ENCODE results near the gene CCDC138. TPM values are rescaled to one million over a fixed set of nuclear protein-coding genes. Genes with fewer than 3 reads are reported as not detected.

CCDC138 gene
- total RNA-seq, 4 donors from 2014 or later, result 1.5 to 2.7 (median 2.1) TPM

- TF ChIP-seq CTCF (IDR thresholded peaks at IDR 0.05) (no peak), POLR2AphosphoS5 (IDR thresholded peaks at IDR 0.05) (no peak), POLR2A (IDR thresholded peaks at IDR 0.05) (no peak), EP300 (IDR thresholded peaks at IDR 0.05) (no peak)
- ATAC-seq, result no peak
- no peaks in the 10 kb centered on the region for H3K27me3 ChIP-seq
- H3K36me3 ChIP-seq, result no peaks in the 10 kb centered on the region
- WGBS, 2 donors (ENCODE audit: low coverage in 1 of 2), result 84 to 88% methylated on average over 5 to 11 of the region's 15 CpGs
- no peaks in the 10 kb centered on the region for H3K9me3 ChIP-seq
- no peak overlapping the region for H3K27ac ChIP-seq
- peaks cover 0 to 27% (median 5%) of the 10 kb centered on the region in 3 donors for H3K4me1 ChIP-seq
- no peak overlapping the region for H3K4me3 ChIP-seq
Measured at GRCh38 chr2:108918156-108918874, 131.7 kb downstream of the CCDC138 start.

GRCh38 chr2:108918941-108919341 lies 132.4 kb downstream of the CCDC138 start:
- no peaks in the 10 kb centered on the region for H3K27me3 ChIP-seq
- peaks cover 0 to 34% (median 5%) of the 10 kb centered on the region in 3 donors for H3K4me1 ChIP-seq
- TF ChIP-seq POLR2AphosphoS5 (IDR thresholded peaks at IDR 0.05) (no peak), POLR2A (IDR thresholded peaks at IDR 0.05) (no peak), EP300 (IDR thresholded peaks at IDR 0.05) (no peak), CTCF (IDR thresholded peaks at IDR 0.05) (no peak)
- no peaks in the 10 kb centered on the region for H3K36me3 ChIP-seq
- no peak for ATAC-seq
- no peak overlapping the region for H3K4me3 ChIP-seq
- H3K27ac ChIP-seq, result no peak overlapping the region
- H3K9me3 ChIP-seq, result no peaks in the 10 kb centered on the region
- 88 to 89% methylated on average over 1 to 7 of the region's 14 CpGs for WGBS, 2 donors (ENCODE audit: low coverage in 1 of 2)

GRCh38 chr2:108919571-108920373 lies 133.2 kb downstream of the CCDC138 start:
- Histone ChIP-seq H3K36me3 (no peaks in the 10 kb centered on the region), H3K27me3 (no peaks in the 10 kb centered on the region), H3K4me3 (no peak overlapping the region), H3K4me1 (peaks cover 0 to 42% (median 5%) of the 10 kb centered on the region in 3 donors), H3K27ac (no peak overlapping the region), H3K9me3 (no peaks in the 10 kb centered on the region)
- no peak for TF ChIP-seq POLR2AphosphoS5 (IDR thresholded peaks at IDR 0.05)
- no peak for TF ChIP-seq POLR2A (IDR thresholded peaks at IDR 0.05)
- no peak for TF ChIP-seq EP300 (IDR thresholded peaks at IDR 0.05)
- TF ChIP-seq CTCF (IDR thresholded peaks at IDR 0.05), result no peak
- 75 to 97% methylated on average over 7 of the region's 19 CpGs for WGBS, 2 donors (ENCODE audit: low coverage in 1 of 2)
- no peak for ATAC-seq

- no peaks in the 10 kb centered on the region for H3K27me3 ChIP-seq
- no peak for ATAC-seq
- no peaks in the 10 kb centered on the region for H3K9me3 ChIP-seq
- no peak overlapping the region for H3K27ac ChIP-seq
- H3K36me3 ChIP-seq, result no peaks in the 10 kb centered on the region
- peaks cover 0 to 44% (median 5%) of the 10 kb centered on the region in 3 donors for H3K4me1 ChIP-seq
- H3K4me3 ChIP-seq, result no peak overlapping the region
- TF ChIP-seq CTCF (IDR thresholded peaks at IDR 0.05), result no peak
- TF ChIP-seq POLR2AphosphoS5 (IDR thresholded peaks at IDR 0.05), result no peak
- TF ChIP-seq POLR2A (IDR thresholded peaks at IDR 0.05), result no peak
- no peak for TF ChIP-seq EP300 (IDR thresholded peaks at IDR 0.05)
- 74 to 80% methylated on average over 1 to 2 of the region's 7 CpGs for WGBS, 2 donors (ENCODE audit: low coverage in 1 of 2)
Measured at GRCh38 chr2:108920686-108921085, 134.1 kb downstream of the CCDC138 start.

All from gastroesophageal sphincter (tissue), 4 donors.